DOHH2 (cell line): ENCODE data around the gene RHOT2.

ENCODE experiments used
- H3F3A ChIP-seq: fragments of 200-600 bp; sonication (generic), shearing (Covaris generic); 2 replicates; pipeline ENCODE4 v1.6.0; 2016; ENCODE audit warnings: antibody characterized with exemption, mild to moderate bottlenecking; ENCODE audit not compliant: control insufficient read depth, insufficient read depth
- H3K27ac ChIP-seq: fragments of 200-600 bp; sonication (generic); 2 replicates; pipeline ENCODE4 v1.5.1; 2014; ENCODE audit warnings: low read depth, mild to moderate bottlenecking, low read length, moderate library complexity
- H3K27me3 ChIP-seq: fragments of 200-600 bp; sonication (generic); 2 replicates; pipeline ENCODE4 v1.6.1; 2014; ENCODE audit warnings: mild to moderate bottlenecking, low read length, mixed read lengths; ENCODE audit not compliant: control insufficient read depth
- H3K36me3 ChIP-seq: fragments of 200-600 bp; sonication (generic); 2 replicates; pipeline ENCODE4 v1.6.1; 2014; ENCODE audit warnings: mild to moderate bottlenecking, low read length, moderate library complexity, mixed read lengths; ENCODE audit not compliant: control insufficient read depth
- H3K4me1 ChIP-seq: fragments of 200-600 bp; sonication (generic); 2 replicates; pipeline ENCODE4 v1.6.1; 2014; ENCODE audit warnings: mild to moderate bottlenecking, low read length, mixed read lengths; ENCODE audit not compliant: control insufficient read depth
- H3K4me2 ChIP-seq: fragments of 200-600 bp; sonication (generic); 2 replicates; pipeline ENCODE4 v1.6.0; 2014; ENCODE audit warnings: mild to moderate bottlenecking, low read length, moderate library complexity
- H3K4me3 ChIP-seq: fragments of 200-600 bp; sonication (generic); 2 replicates; pipeline ENCODE4 v1.5.1; 2014; ENCODE audit warnings: mild to moderate bottlenecking, low read length, mixed read lengths
- H3K79me2 ChIP-seq: fragments of 200-600 bp; sonication (generic); 2 replicates; pipeline ENCODE4 v1.6.1; 2014; ENCODE audit warnings: mild to moderate bottlenecking, low read length, mixed read lengths; ENCODE audit not compliant: control insufficient read depth
- H3K9me2 ChIP-seq: fragments of 200-600 bp; sonication (generic); replicated peaks from 2 replicates; pipeline ENCODE4 v1.6.1; 2014; ENCODE audit warnings: mild to moderate bottlenecking, low read length, mixed read lengths; ENCODE audit not compliant: control insufficient read depth
- H3K9me3 ChIP-seq: fragments of 200-600 bp; sonication (generic); 2 replicates; pipeline ENCODE4 v1.6.1; 2014; ENCODE audit warnings: antibody characterized with exemption, low read length, mixed read lengths; ENCODE audit not compliant: control insufficient read depth, insufficient read depth
- H4K20me1 ChIP-seq: fragments of 200-600 bp; sonication (generic); 2 replicates; pipeline ENCODE4 v1.6.0; 2014; ENCODE audit warnings: low read depth, mild to moderate bottlenecking, antibody characterized with exemption, low read length, moderate library complexity; ENCODE audit not compliant: control insufficient read depth, insufficient read depth
- CTCF ChIP-seq: fragments of 200-600 bp; sonication (generic); IDR thresholded peaks from one replicate; pipeline ENCODE4 v1.5.1; 2014; ENCODE audit warnings: antibody characterized with exemption, mild to moderate bottlenecking, low read depth, low read length; ENCODE audit not compliant: poor library complexity, severe bottlenecking
- EZH2phosphoT487 ChIP-seq: fragments of 200-600 bp; sonication (generic); IDR thresholded peaks from 2 replicates; pipeline ENCODE4 v1.6.1; 2017; ENCODE audit warnings: borderline replicate concordance, mild to moderate bottlenecking, antibody characterized with exemption, low read length, moderate library complexity, mixed read lengths

Gene RHOT2

GRCh38 chr16:672851-673250, 4.9 kb downstream of the RHOT2 start:
- H3K27ac ChIP-seq, result no peak overlapping the region
- peaks cover 5% of the 10 kb centered on the region; the same call in 1 of the 2 replicates for H4K20me1 ChIP-seq
- peaks cover 61% of the 10 kb centered on the region for H3K36me3 ChIP-seq

GRCh38 chr16:673399-673991, 5.6 kb downstream of the RHOT2 start:
- no peak overlapping the region for H3K4me2 ChIP-seq
- no peaks in the 10 kb centered on the region for H3K9me2 ChIP-seq
- peaks cover 3% of the 10 kb centered on the region; the same call in 1 of the 2 replicates for H3K27me3 ChIP-seq
- no peak overlapping the region for H3K4me3 ChIP-seq
- H3K9me3 ChIP-seq, result no peaks in the 10 kb centered on the region
- H3F3A ChIP-seq, result no peaks in the 10 kb centered on the region
- H3K36me3 ChIP-seq, result peaks cover 56% of the 10 kb centered on the region
- TF ChIP-seq EZH2phosphoT487 (no peak), CTCF (no peak)
- H3K27ac ChIP-seq, result no peak overlapping the region
- H4K20me1 ChIP-seq, result peaks cover 5% of the 10 kb centered on the region; the same call in 1 of the 2 replicates
- H3K4me1 ChIP-seq, result peaks cover 16% of the 10 kb centered on the region
- H3K79me2 ChIP-seq, result peaks cover 17% of the 10 kb centered on the region

More at GRCh38 chr16:672851-673250, 4.9 kb downstream of the RHOT2 start:
- peaks cover 23% of the 10 kb centered on the region for H3K79me2 ChIP-seq
- H3K27me3 ChIP-seq, result peaks cover 3% of the 10 kb centered on the region; the same call in 1 of the 2 replicates
- H3K9me3 ChIP-seq, result no peaks in the 10 kb centered on the region
- H3K9me2 ChIP-seq, result no peaks in the 10 kb centered on the region
- H3F3A ChIP-seq, result no peaks in the 10 kb centered on the region
- no peak overlapping the region for H3K4me2 ChIP-seq
- no peak overlapping the region for H3K4me3 ChIP-seq
- H3K4me1 ChIP-seq, result peaks cover 16% of the 10 kb centered on the region
- TF ChIP-seq EZH2phosphoT487 (no peak), CTCF (no peak)

- H3K27ac ChIP-seq, result no peak overlapping the region
- peaks cover 48% of the 10 kb centered on the region for H3K36me3 ChIP-seq
- no peak overlapping the region for H3K4me3 ChIP-seq
- H3K79me2 ChIP-seq, result peaks cover 8% of the 10 kb centered on the region
- peaks cover 5% of the 10 kb centered on the region; the same call in 1 of the 2 replicates for H4K20me1 ChIP-seq
- H3F3A ChIP-seq, result no peaks in the 10 kb centered on the region; the same call in 1 of the 2 replicates
- H3K27me3 ChIP-seq, result peaks cover 3% of the 10 kb centered on the region; the same call in 1 of the 2 replicates
- no peaks in the 10 kb centered on the region for H3K9me2 ChIP-seq
- H3K9me3 ChIP-seq, result no peaks in the 10 kb centered on the region
- TF ChIP-seq EZH2phosphoT487 (no peak), CTCF (no peak)
- H3K4me2 ChIP-seq, result no peak overlapping the region
- peaks cover 17% of the 10 kb centered on the region for H3K4me1 ChIP-seq
These were observed 6.4 kb downstream of the RHOT2 start for GRCh38 chr16:674214-674881.
